Thoracic aorta endothelial cell (primary cell): Measurements from ENCODE around the gene MAP2K2. TPM values are rescaled to one million over a fixed set of nuclear protein-coding genes. Genes with fewer than 3 reads are reported as not detected.

Experiments used
- small RNA-seq: library from RNA; depleted of rRNA; stranded (forward); fragments of <200 nt; gene quantifications from one replicate; pipeline ENCODE3, GENCODE V24; 2012
- total RNA-seq: library from RNA; depleted of rRNA; stranded (reverse); fragments of >200 nt; gene quantifications from 2 replicates; pipeline ENCODE4 v1.2.3, GENCODE V29; 2012

Gene MAP2K2
- total RNA-seq = 143 and 156 TPM in 2 replicates

DNA sequence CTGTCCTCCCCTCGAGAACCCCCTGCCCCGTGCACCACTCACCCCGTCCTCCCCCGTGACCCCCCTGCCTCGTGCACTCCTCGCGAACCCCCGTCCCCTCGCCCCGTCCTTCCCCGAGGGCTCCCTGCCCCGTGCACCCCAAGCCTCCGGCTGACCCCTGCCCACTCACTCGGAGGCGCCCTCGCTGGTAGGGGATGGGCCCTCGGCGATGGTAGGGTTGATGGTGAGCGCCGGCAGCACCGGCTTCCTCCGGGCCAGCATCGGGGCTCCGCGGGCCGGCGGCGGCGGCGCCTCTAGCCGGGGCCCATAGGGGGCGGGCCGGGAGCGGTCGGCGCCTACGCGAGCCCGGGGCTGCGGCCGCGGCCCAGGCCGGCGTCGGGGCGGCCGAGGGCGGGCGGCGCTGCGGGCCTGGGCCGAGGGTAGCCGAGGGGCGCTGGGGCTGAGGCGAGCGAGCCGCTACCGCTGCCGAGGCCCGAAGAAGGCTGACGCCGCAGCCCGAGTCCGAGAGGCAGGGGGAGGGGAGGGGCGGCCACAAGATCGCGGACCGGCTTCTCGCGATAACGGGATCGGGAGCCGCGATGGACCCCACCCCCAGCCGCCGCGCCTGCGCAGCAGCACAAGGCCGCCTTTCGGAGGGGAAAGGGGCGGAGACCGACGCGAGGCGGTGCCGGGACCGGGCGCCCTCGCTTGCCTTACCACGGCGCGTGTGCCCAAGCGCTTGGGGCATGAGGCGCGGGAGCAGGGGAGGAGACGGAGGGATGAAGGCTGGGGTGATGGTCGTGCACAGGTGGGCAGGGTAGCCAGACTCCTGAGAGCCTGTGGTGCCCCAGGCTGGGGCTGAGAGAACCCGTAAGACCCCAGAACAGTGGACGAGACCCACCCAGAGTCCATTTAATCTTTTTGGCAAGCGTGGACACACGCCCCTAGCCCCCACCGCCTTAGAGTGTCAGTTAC is at the start of gene MAP2K2:
Gene MAP2K2, minus strand, starts transcription at position 508 of the 954 bp plus-strand sequence. Its CDS starts 247 bp downstream, at position 261.

GRCh38 chr19:4066682-4067395 is 57.1 kb downstream of the MAP2K2 start, which contains the start of gene ZBTB7A:
Gene ZBTB7A (minus strand): TSS chr19:4066899. CDS start chr19:4055232, 11,667 bp downstream.

Small RNAs within 50 kb of the gene (small RNA-seq; reads per million reads assigned to genes)
- gene RF00017 = not detected

Other genes with a start within 250 kb of the MAP2K2 start
- 0.13 TPM in 1 of 2 replicates, not detected in the other for gene ATCAY, start 243.4 kb downstream of the MAP2K2 start, total RNA-seq
- gene NMRK2, start 191.1 kb downstream of the MAP2K2 start, total RNA-seq = not detected in 2 replicates
- gene DAPK3, start 153.0 kb downstream of the MAP2K2 start, total RNA-seq = 80.1 and 86.1 TPM in 2 replicates
- gene EEF2, start 138.7 kb downstream of the MAP2K2 start, total RNA-seq = 1,764 and 1,853 TPM in 2 replicates
- 31.3 and 35.8 TPM in 2 replicates for gene PIAS4, start 116.4 kb downstream of the MAP2K2 start, total RNA-seq
- gene ZBTB7A, start 57.2 kb downstream of the MAP2K2 start, total RNA-seq = 19.9 and 28.3 TPM in 2 replicates
- not detected in 2 replicates for gene CREB3L3, start 29.5 kb upstream of the MAP2K2 start, total RNA-seq
- gene SIRT6, start 58.4 kb upstream of the MAP2K2 start, total RNA-seq = 11.3 and 12.4 TPM in 2 replicates
- gene ANKRD24, start 58.6 kb upstream of the MAP2K2 start, total RNA-seq = 0.13 and 0.14 TPM in 2 replicates
- 0.14 and 0.27 TPM in 2 replicates for gene EBI3, start 105.4 kb upstream of the MAP2K2 start, total RNA-seq
- 18.1 and 19.0 TPM in 2 replicates for gene YJU2, start 123.0 kb upstream of the MAP2K2 start, total RNA-seq
- gene SHD, start 155.1 kb upstream of the MAP2K2 start, total RNA-seq = not detected in 2 replicates
- gene TMIGD2, start 178.3 kb upstream of the MAP2K2 start, total RNA-seq = not detected in 2 replicates
- 16.0 and 18.1 TPM in 2 replicates for gene FSD1, start 180.5 kb upstream of the MAP2K2 start, total RNA-seq
- gene STAP2, start 214.7 kb upstream of the MAP2K2 start, total RNA-seq = 3.6 and 6.2 TPM in 2 replicates
- 6.2 and 6.9 TPM in 2 replicates for gene MPND, start 219.4 kb upstream of the MAP2K2 start, total RNA-seq